VCaP (cell line): ENCODE data around the gene CEBPZ.
"Not testable (repeated sequence)": the region's sequence is repeated elsewhere in the genome, so short reads cannot be mapped to it uniquely, and the experiment has no call there.

Experiments
- H3K27ac ChIP-seq: fragments of 450-650 bp; 2 replicates; pipeline ENCODE4 v1.5.1; 2017
- CTCF ChIP-seq: fragments of 450-650 bp; conservative IDR thresholded peaks from 2 replicates; pipeline ENCODE4 v1.5.1; 2017; ENCODE audit warnings: mild to moderate bottlenecking, moderate library complexity

Gene CEBPZ

GRCh38 chr2:37211939-37212338 lies 19.5 kb downstream of the CEBPZ start:
- H3K27ac ChIP-seq: no peak overlapping the region
- no peak for TF ChIP-seq CTCF

GRCh38 chr2:37211212-37211611 lies 20.2 kb downstream of the CEBPZ start:
- H3K27ac ChIP-seq: no peak overlapping the region
- TF ChIP-seq CTCF: no peak

DNA sequence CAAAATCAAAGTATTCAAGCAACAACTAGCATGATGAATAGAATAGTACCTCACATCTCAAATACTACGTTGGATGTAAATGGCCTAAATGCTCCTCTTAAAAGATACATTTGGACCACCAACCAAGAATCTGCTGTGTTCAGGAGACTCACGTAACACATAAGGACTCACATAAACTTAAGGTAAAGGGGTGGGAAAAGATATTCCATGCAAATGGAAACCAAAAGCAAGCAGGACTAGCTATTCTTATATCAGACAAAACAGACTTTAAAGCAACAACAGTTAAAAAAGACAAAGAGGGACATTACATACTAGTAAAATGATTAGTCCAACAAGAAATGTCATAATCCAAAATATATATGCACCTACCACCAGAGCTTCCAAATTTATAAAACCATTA lies 24.6 kb downstream of the CEBPZ start:
- not testable (repeated sequence) for H3K27ac ChIP-seq

GRCh38 chr2:37205689-37206341 lies 25.6 kb downstream of the CEBPZ start:
- no peak overlapping the region for H3K27ac ChIP-seq
- no peak for TF ChIP-seq CTCF

DNA sequence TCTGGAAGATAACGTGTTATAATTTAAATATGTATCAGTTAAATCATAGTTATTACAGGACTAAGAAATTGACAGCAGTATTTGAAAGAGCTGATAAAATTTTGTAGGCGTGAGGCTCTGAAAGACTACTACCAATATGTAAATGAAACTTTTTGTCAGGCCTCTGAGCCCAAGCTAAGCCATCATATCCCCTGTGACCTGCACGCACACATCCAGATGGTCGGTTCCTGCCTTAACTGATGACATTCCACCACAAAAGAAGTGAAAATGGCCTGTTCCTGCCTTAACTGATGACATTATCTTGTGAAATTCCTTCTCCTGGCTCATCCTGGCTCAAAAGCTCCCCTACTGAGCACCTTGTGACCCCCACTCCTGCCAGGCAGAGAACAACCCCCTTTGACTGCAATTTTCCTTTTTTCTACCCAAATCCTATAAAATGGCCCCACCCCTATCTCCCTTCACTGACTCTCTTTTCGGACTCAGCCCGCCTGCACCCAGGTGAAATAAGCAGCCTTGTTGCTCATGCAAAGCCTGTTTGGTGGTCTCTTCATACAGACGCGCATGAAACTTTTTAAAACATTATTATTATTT lies 26.2 kb downstream of the CEBPZ start:
- not testable (repeated sequence) for H3K27ac ChIP-seq

DNA sequence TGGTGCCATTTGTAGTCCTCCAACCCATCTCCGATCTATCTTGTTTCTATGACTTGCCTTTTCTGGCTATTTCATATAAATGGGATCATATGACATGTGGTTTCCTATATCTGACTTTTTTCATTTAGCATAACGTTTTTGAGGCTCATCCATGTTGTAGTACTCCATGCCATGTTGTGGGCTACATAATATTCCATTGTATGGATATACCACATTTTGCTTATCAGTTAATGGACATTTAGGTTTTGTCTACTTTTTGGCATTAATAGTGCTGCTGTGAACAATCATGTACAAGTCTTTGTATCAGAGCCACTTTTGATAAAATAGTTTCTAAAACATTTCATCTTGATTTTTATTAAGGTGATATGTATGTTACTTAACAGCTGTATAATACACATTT lies 27.7 kb downstream of the CEBPZ start:
- no peak overlapping the region for H3K27ac ChIP-seq
- no peak for TF ChIP-seq CTCF

GRCh38 chr2:37201766-37202165 lies 29.6 kb downstream of the CEBPZ start:
- no peak for TF ChIP-seq CTCF
- no peak overlapping the region for H3K27ac ChIP-seq

GRCh38 chr2:37201208-37201607 lies 30.2 kb downstream of the CEBPZ start:
- no peak overlapping the region for H3K27ac ChIP-seq

More at GRCh38 chr2:37201208-37201607, 30.2 kb downstream of the CEBPZ start:
- TF ChIP-seq CTCF: no peak
